Measurements from ENCODE around the gene MYO18B.

Gene MYO18B

GRCh38 chr22:25878933-25879332, 136.9 kb downstream of the MYO18B start:
- TF ChIP-seq CTCF (IDR thresholded peaks at IDR 0.05; ENCODE audit: low read depth, low read length), result no peak
- no peak for DNase-seq (ENCODE audit: low read depth, low spot score)
- in situ Hi-C loops (cut with HindIII; ENCODE audit: low sequenced_read_pairs), result no loop called here
- H3K4me3 ChIP-seq (ENCODE audit: low read depth, low read length), result no peak overlapping the region

- no peak for TF ChIP-seq CTCF (IDR thresholded peaks at IDR 0.05; ENCODE audit: low read depth, low read length)
- DNase-seq (ENCODE audit: low read depth, low spot score), result no peak
- in situ Hi-C loops (cut with HindIII; ENCODE audit: low sequenced_read_pairs), result no loop called here
- H3K4me3 ChIP-seq (ENCODE audit: low read depth, low read length), result no peak overlapping the region
Observed at GRCh38 chr22:25880524-25880923, 138.5 kb downstream of the MYO18B start.

GRCh38 chr22:25881210-25881755, 139.3 kb downstream of the MYO18B start:
- no peak for TF ChIP-seq CTCF (IDR thresholded peaks at IDR 0.05; ENCODE audit: low read depth, low read length)
- no peak overlapping the region for H3K4me3 ChIP-seq (ENCODE audit: low read depth, low read length)
- in situ Hi-C loops (cut with HindIII; ENCODE audit: low sequenced_read_pairs), result no loop called here
- no peak for DNase-seq (ENCODE audit: low read depth, low spot score)

- no peak for TF ChIP-seq CTCF (IDR thresholded peaks at IDR 0.05; ENCODE audit: low read depth, low read length)
- in situ Hi-C loops (cut with HindIII; ENCODE audit: low sequenced_read_pairs), result no loop called here
Observed at GRCh38 chr22:25882360-25882759, 140.4 kb downstream of the MYO18B start.

GRCh38 chr22:25883482-25884033, 141.6 kb downstream of the MYO18B start:
- in situ Hi-C loops (cut with HindIII; ENCODE audit: low sequenced_read_pairs), result no loop called here
- no peak overlapping the region for H3K4me3 ChIP-seq (ENCODE audit: low read depth, low read length)
- no peak for TF ChIP-seq CTCF (IDR thresholded peaks at IDR 0.05; ENCODE audit: low read depth, low read length)
- DNase-seq (ENCODE audit: low read depth, low spot score), result no peak

More at GRCh38 chr22:25882360-25882759, 140.4 kb downstream of the MYO18B start:
- no peak for DNase-seq (ENCODE audit: low read depth, low spot score)
- H3K4me3 ChIP-seq (ENCODE audit: low read depth, low read length), result no peak overlapping the region

- DNase-seq (ENCODE audit: low read depth, low spot score), result no peak
- no peak overlapping the region for H3K4me3 ChIP-seq (ENCODE audit: low read depth, low read length)
- no peak for TF ChIP-seq CTCF (IDR thresholded peaks at IDR 0.05; ENCODE audit: low read depth, low read length)
- in situ Hi-C loops (cut with HindIII; ENCODE audit: low sequenced_read_pairs), result no loop called here
Observed at GRCh38 chr22:25884121-25884520, 142.1 kb downstream of the MYO18B start.

Data from astrocyte of the spinal cord (primary cell).